ENCODE results near the gene GARNL3.

Gene GARNL3

DNA sequence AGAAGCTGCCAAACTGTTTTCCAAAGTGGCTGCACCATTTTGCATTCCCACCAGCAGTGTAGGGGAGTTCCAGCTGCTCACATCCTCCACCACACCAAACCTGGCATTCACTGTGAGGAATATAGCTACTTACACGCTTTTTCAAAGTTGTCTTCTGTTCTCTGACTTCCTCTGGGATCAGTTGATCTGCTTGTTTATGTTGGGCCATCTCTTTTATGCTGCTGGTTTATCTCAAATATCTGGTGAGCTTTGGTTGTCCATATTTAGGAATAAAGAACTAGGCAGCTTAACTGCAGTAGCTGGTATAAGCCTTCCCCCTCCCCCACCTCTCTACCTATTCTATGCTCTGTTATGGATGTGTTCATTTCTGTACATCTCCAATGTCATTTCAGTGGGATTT lies 151.1 kb downstream of the GARNL3 start:
- Histone ChIP-seq H3K27me3 (ENCODE audit: control insufficient read depth, insufficient read depth, low read length, poor library complexity, severe bottlenecking) (no peaks in the 10 kb centered on the region), H3K36me3 (ENCODE audit: control insufficient read depth, insufficient read depth, low read length) (no peaks in the 10 kb centered on the region), H3K4me1 (ENCODE audit: control insufficient read depth, insufficient read depth, low read length) (no peaks in the 10 kb centered on the region), H3K4me3 (ENCODE audit: insufficient read depth, low read depth, low read length) (no peak overlapping the region), H3K27ac (ENCODE audit: insufficient read depth, low read depth, low read length, poor library complexity, severe bottlenecking) (no peak overlapping the region), H3K9me3 (ENCODE audit: control insufficient read depth, low read length) (no peaks in the 10 kb centered on the region)
- WGBS, 2 experiments = 93 to 95% methylated on average over 1 of the region's 1 CpG

GRCh38 chr9:127417131-127418036 lies 152.8 kb downstream of the GARNL3 start:
- no peak overlapping the region for H3K4me3 ChIP-seq (ENCODE audit: insufficient read depth, low read depth, low read length)
- 86 to 90% methylated on average over 14 to 15 of the region's 15 CpGs for WGBS, 2 experiments
- H3K4me1 ChIP-seq (ENCODE audit: control insufficient read depth, insufficient read depth, low read length) = peaks cover 2% of the 10 kb centered on the region
- no peaks in the 10 kb centered on the region for H3K9me3 ChIP-seq (ENCODE audit: control insufficient read depth, low read length)
- H3K36me3 ChIP-seq (ENCODE audit: control insufficient read depth, insufficient read depth, low read length) = no peaks in the 10 kb centered on the region
- H3K27me3 ChIP-seq (ENCODE audit: control insufficient read depth, insufficient read depth, low read length, poor library complexity, severe bottlenecking) = no peaks in the 10 kb centered on the region
- no peak overlapping the region for H3K27ac ChIP-seq (ENCODE audit: insufficient read depth, low read depth, low read length, poor library complexity, severe bottlenecking)

DNA sequence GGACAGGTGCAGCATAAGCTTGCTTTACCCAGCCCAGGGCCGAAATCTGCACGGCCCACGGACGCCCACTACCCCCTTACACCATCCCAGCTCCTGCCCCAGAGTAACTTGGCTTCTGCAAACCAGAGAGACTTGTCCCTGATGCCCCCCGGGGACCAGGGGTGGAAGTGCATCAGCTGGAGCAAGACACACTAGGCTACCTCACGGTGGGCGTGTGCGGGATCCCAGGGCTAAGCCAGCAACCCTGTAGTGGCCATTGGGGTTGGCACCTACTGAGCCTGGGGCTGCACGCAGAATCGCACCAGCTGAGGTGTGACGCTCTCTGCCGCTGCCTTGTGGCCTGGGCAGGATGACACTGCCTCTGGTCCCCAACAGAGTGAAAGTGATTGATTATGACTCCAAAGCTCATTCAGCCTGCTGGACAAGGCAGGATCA lies 153.5 kb downstream of the GARNL3 start:
- 63 to 72% methylated on average over 12 of the region's 12 CpGs for WGBS, 2 experiments
- Histone ChIP-seq H3K4me1 (ENCODE audit: control insufficient read depth, insufficient read depth, low read length) (peaks cover 8% of the 10 kb centered on the region), H3K27ac (ENCODE audit: insufficient read depth, low read depth, low read length, poor library complexity, severe bottlenecking) (no peak overlapping the region), H3K4me3 (ENCODE audit: insufficient read depth, low read depth, low read length) (no peak overlapping the region), H3K9me3 (ENCODE audit: control insufficient read depth, low read length) (no peaks in the 10 kb centered on the region), H3K27me3 (ENCODE audit: control insufficient read depth, insufficient read depth, low read length, poor library complexity, severe bottlenecking) (no peaks in the 10 kb centered on the region), H3K36me3 (ENCODE audit: control insufficient read depth, insufficient read depth, low read length) (no peaks in the 10 kb centered on the region)

GRCh38 chr9:127419348-127419747 lies 154.8 kb downstream of the GARNL3 start:
- H3K9me3 ChIP-seq (ENCODE audit: control insufficient read depth, low read length) = no peaks in the 10 kb centered on the region
- H3K27ac ChIP-seq (ENCODE audit: insufficient read depth, low read depth, low read length, poor library complexity, severe bottlenecking) = no peak overlapping the region
- WGBS, 2 experiments = 91 to 92% methylated on average over 6 of the region's 6 CpGs
- no peak overlapping the region for H3K4me3 ChIP-seq (ENCODE audit: insufficient read depth, low read depth, low read length)
- no peaks in the 10 kb centered on the region for H3K36me3 ChIP-seq (ENCODE audit: control insufficient read depth, insufficient read depth, low read length)
- no peaks in the 10 kb centered on the region for H3K27me3 ChIP-seq (ENCODE audit: control insufficient read depth, insufficient read depth, low read length, poor library complexity, severe bottlenecking)
- H3K4me1 ChIP-seq (ENCODE audit: control insufficient read depth, insufficient read depth, low read length) = peaks cover 8% of the 10 kb centered on the region

DNA sequence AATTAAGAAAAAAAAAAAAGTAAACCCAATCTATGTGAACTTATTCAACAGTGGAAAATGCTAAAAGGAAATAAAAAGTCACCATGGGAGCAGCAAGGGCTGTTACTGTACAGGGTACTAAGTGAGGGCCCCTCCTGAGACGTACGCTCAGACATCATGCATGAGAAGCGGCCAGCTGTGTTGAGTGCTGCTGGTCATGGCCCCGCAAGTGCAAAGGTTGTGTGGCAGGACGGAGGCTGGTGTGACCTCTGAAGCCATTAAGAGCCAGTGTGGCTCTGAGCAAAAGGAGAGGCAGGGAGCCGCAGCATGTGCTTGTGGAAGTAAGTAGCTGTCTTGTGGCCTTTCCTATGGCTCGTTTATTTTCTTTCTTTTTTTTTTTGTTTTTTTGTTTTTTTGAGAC lies 156.5 kb downstream of the GARNL3 start:
- no peaks in the 10 kb centered on the region for H3K36me3 ChIP-seq (ENCODE audit: control insufficient read depth, insufficient read depth, low read length)
- no peaks in the 10 kb centered on the region for H3K9me3 ChIP-seq (ENCODE audit: control insufficient read depth, low read length)
- H3K27me3 ChIP-seq (ENCODE audit: control insufficient read depth, insufficient read depth, low read length, poor library complexity, severe bottlenecking) = no peaks in the 10 kb centered on the region
- H3K27ac ChIP-seq (ENCODE audit: insufficient read depth, low read depth, low read length, poor library complexity, severe bottlenecking) = no peak overlapping the region
- H3K4me3 ChIP-seq (ENCODE audit: insufficient read depth, low read depth, low read length) = no peak overlapping the region
- 95 to 97% methylated on average over 7 of the region's 7 CpGs for whole genome bisulfite sequencing, 2 experiments
- H3K4me1 ChIP-seq (ENCODE audit: control insufficient read depth, insufficient read depth, low read length) = peaks cover 8% of the 10 kb centered on the region

GRCh38 chr9:127422133-127422782 lies 157.7 kb downstream of the GARNL3 start:
- WGBS, 2 experiments = 93 to 94% methylated on average over 10 of the region's 10 CpGs
- Histone ChIP-seq H3K9me3 (ENCODE audit: control insufficient read depth, low read length) (no peaks in the 10 kb centered on the region), H3K27ac (ENCODE audit: insufficient read depth, low read depth, low read length, poor library complexity, severe bottlenecking) (no peak overlapping the region), H3K36me3 (ENCODE audit: control insufficient read depth, insufficient read depth, low read length) (no peaks in the 10 kb centered on the region), H3K4me1 (ENCODE audit: control insufficient read depth, insufficient read depth, low read length) (peaks cover 8% of the 10 kb centered on the region), H3K27me3 (ENCODE audit: control insufficient read depth, insufficient read depth, low read length, poor library complexity, severe bottlenecking) (no peaks in the 10 kb centered on the region), H3K4me3 (ENCODE audit: insufficient read depth, low read depth, low read length) (peak overlapping the region; percentile 97)

DNA sequence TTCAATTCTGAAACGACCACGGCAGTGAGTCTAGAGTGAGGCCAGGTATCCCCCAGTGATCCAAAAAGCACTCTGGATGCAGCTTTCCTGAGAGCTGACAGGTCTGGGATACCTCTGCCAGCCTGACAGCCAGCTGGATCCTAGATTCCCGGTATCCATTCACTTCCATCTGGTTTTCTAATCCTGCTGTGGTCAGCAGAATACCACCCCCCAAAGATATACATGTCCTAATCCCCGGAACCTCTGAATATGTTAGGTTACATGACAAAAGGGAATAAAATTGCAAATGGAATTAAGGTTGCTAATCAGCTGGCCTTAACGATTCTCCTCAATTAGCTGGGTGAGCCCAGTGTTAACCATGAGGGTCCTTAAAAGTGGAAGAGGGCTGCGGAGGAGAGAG lies 158.2 kb downstream of the GARNL3 start:
- H3K4me3 ChIP-seq (ENCODE audit: insufficient read depth, low read depth, low read length) = peak overlapping the region; percentile 97
- no peak overlapping the region for H3K27ac ChIP-seq (ENCODE audit: insufficient read depth, low read depth, low read length, poor library complexity, severe bottlenecking)
- no peaks in the 10 kb centered on the region for H3K9me3 ChIP-seq (ENCODE audit: control insufficient read depth, low read length)
- no peaks in the 10 kb centered on the region for H3K36me3 ChIP-seq (ENCODE audit: control insufficient read depth, insufficient read depth, low read length)
- 73% methylated on average over 6 of the region's 6 CpGs for WGBS, 2 experiments
- H3K4me1 ChIP-seq (ENCODE audit: control insufficient read depth, insufficient read depth, low read length) = peaks cover 8% of the 10 kb centered on the region
- H3K27me3 ChIP-seq (ENCODE audit: control insufficient read depth, insufficient read depth, low read length, poor library complexity, severe bottlenecking) = no peaks in the 10 kb centered on the region

DNA sequence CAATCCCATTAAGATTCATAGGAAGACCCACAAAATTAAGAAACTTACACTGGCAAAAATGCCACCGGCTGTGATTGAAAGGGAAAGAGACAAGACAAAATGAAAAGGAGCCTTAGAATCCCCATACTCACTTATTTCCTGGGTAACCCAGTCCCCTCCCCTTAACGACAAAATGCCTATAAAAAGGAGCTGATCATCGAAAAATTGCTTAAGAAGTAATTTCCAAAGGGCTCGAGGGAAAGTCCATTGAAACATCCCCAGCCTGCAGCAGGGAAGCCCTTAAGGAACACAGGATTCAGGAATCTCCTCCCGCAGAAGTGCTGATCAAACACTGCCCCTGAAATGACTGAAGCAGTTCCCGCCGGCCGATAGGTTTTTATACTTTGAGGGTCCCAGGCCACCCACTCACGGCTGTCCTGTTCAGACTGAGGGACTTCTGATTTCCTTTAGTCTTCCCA lies 158.9 kb downstream of the GARNL3 start:
- peak overlapping the region; percentile 97 for H3K4me3 ChIP-seq (ENCODE audit: insufficient read depth, low read depth, low read length)
- H3K27me3 ChIP-seq (ENCODE audit: control insufficient read depth, insufficient read depth, low read length, poor library complexity, severe bottlenecking) = no peaks in the 10 kb centered on the region
- no peaks in the 10 kb centered on the region for H3K9me3 ChIP-seq (ENCODE audit: control insufficient read depth, low read length)
- peak overlapping the region; percentile 86 for H3K27ac ChIP-seq (ENCODE audit: insufficient read depth, low read depth, low read length, poor library complexity, severe bottlenecking)
- H3K36me3 ChIP-seq (ENCODE audit: control insufficient read depth, insufficient read depth, low read length) = no peaks in the 10 kb centered on the region
- peaks cover 8% of the 10 kb centered on the region for H3K4me1 ChIP-seq (ENCODE audit: control insufficient read depth, insufficient read depth, low read length)
- 3 to 4% methylated on average over 9 of the region's 9 CpGs for WGBS, 2 experiments

- 0% methylated on average over 54 of the region's 54 CpGs for WGBS, 2 experiments
- peak within 1 kb of the TSS; percentile 86 for H3K27ac ChIP-seq (ENCODE audit: insufficient read depth, low read depth, low read length, poor library complexity, severe bottlenecking)
Measured at GRCh38 chr9:127423934-127424675, 159.5 kb downstream of the GARNL3 start, which contains the start of gene ZNF79. ZNF79 (plus strand) TSS chr9:127424382; CDS start chr9:127424788, 406 bp downstream.

GRCh38 chr9:127424676-127424999 lies 160.1 kb downstream of the GARNL3 start:
- peaks cover 8% of the 10 kb centered on the region for H3K4me1 ChIP-seq (ENCODE audit: control insufficient read depth, insufficient read depth, low read length)
- WGBS, 2 experiments = 1 to 2% methylated on average over 13 of the region's 13 CpGs

More at GRCh38 chr9:127423934-127424675, 159.5 kb downstream of the GARNL3 start, which contains the start of gene ZNF79:
- H3K4me3 ChIP-seq (ENCODE audit: insufficient read depth, low read depth, low read length) = peak within 1 kb of the TSS; percentile 97
- no peaks in the 10 kb centered on the region for H3K9me3 ChIP-seq (ENCODE audit: control insufficient read depth, low read length)
- H3K36me3 ChIP-seq (ENCODE audit: control insufficient read depth, insufficient read depth, low read length) = no peaks in the 10 kb centered on the region
- H3K4me1 ChIP-seq (ENCODE audit: control insufficient read depth, insufficient read depth, low read length) = peaks cover 8% of the 10 kb centered on the region
- no peaks in the 10 kb centered on the region for H3K27me3 ChIP-seq (ENCODE audit: control insufficient read depth, insufficient read depth, low read length, poor library complexity, severe bottlenecking)

More at GRCh38 chr9:127424676-127424999, 160.1 kb downstream of the GARNL3 start:
- Histone ChIP-seq H3K4me3 (ENCODE audit: insufficient read depth, low read depth, low read length) (peak overlapping the region; percentile 97), H3K9me3 (ENCODE audit: control insufficient read depth, low read length) (no peaks in the 10 kb centered on the region), H3K27ac (ENCODE audit: insufficient read depth, low read depth, low read length, poor library complexity, severe bottlenecking) (no peak overlapping the region), H3K36me3 (ENCODE audit: control insufficient read depth, insufficient read depth, low read length) (peaks cover 4% of the 10 kb centered on the region), H3K27me3 (ENCODE audit: control insufficient read depth, insufficient read depth, low read length, poor library complexity, severe bottlenecking) (no peaks in the 10 kb centered on the region)
